ENCODE results near the gene NUP133.

- TF ChIP-seq, protein P1, sequence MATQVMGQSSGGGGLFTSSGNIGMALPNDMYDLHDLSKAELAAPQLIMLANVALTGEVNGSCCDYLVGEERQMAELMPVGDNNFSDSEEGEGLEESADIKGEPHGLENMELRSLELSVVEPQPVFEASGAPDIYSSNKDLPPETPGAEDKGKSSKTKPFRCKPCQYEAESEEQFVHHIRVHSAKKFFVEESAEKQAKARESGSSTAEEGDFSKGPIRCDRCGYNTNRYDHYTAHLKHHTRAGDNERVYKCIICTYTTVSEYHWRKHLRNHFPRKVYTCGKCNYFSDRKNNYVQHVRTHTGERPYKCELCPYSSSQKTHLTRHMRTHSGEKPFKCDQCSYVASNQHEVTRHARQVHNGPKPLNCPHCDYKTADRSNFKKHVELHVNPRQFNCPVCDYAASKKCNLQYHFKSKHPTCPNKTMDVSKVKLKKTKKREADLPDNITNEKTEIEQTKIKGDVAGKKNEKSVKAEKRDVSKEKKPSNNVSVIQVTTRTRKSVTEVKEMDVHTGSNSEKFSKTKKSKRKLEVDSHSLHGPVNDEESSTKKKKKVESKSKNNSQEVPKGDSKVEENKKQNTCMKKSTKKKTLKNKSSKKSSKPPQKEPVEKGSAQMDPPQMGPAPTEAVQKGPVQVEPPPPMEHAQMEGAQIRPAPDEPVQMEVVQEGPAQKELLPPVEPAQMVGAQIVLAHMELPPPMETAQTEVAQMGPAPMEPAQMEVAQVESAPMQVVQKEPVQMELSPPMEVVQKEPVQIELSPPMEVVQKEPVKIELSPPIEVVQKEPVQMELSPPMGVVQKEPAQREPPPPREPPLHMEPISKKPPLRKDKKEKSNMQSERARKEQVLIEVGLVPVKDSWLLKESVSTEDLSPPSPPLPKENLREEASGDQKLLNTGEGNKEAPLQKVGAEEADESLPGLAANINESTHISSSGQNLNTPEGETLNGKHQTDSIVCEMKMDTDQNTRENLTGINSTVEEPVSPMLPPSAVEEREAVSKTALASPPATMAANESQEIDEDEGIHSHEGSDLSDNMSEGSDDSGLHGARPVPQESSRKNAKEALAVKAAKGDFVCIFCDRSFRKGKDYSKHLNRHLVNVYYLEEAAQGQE (IDR thresholded peaks at IDR 0.05) = no peak
- no peak for TF ChIP-seq TAF1 (conservative IDR thresholded peaks at IDR 0.05)
- no peak for TF ChIP-seq CTCF (IDR thresholded peaks at IDR 0.05; ENCODE audit: low read depth, low read length, missing input control)
- TF ChIP-seq NR2F2 (IDR thresholded peaks at IDR 0.05) = no peak
- TF ChIP-seq ZBTB33 (IDR thresholded peaks at IDR 0.05) = no peak
These were observed 59.3 kb downstream of the NUP133 start for GRCh38 chr1:229448845-229449244.

Measured in liver (tissue), 3 donors.